C4-2B (cell line): ENCODE measurements around the gene HSPB6.

Source experiments
- ZFX ChIP-seq: fragments of 450-650 bp; IDR thresholded peaks from 2 replicates; pipeline ENCODE4 v1.6.1; 2017
- TF ChIP-seq, protein P1 (sequence below): fragments of 450-650 bp; conservative IDR thresholded peaks from 2 replicates; pipeline ENCODE4 v1.5.1; 2017; ENCODE audit warnings: mild to moderate bottlenecking

DNA sequence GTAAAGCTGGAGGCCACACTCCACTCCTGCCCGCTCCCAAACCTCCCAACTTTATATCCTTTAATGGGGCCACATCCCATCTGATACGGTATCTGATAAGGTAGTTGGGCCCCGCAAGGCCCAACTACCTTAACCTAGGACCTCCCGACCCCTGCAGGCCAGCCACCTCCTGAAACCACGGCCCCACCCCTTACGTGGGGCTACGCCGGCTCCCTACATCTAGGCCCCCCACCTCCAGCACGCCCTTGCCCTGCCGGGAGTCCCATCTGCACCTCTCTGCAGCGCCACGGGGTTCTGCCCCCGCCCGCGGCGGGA, 16.8 kb downstream of the HSPB6 start:
- TF ChIP-seq, protein P1, sequence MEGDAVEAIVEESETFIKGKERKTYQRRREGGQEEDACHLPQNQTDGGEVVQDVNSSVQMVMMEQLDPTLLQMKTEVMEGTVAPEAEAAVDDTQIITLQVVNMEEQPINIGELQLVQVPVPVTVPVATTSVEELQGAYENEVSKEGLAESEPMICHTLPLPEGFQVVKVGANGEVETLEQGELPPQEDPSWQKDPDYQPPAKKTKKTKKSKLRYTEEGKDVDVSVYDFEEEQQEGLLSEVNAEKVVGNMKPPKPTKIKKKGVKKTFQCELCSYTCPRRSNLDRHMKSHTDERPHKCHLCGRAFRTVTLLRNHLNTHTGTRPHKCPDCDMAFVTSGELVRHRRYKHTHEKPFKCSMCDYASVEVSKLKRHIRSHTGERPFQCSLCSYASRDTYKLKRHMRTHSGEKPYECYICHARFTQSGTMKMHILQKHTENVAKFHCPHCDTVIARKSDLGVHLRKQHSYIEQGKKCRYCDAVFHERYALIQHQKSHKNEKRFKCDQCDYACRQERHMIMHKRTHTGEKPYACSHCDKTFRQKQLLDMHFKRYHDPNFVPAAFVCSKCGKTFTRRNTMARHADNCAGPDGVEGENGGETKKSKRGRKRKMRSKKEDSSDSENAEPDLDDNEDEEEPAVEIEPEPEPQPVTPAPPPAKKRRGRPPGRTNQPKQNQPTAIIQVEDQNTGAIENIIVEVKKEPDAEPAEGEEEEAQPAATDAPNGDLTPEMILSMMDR: no peak
- no peak for TF ChIP-seq ZFX
